Skeletal muscle tissue (tissue), 4 donors: ENCODE data around the gene EPB41L2. TPM values are rescaled to one million over a fixed set of nuclear protein-coding genes. Genes with fewer than 3 reads are reported as not detected.

Experiments
- H3K27ac ChIP-seq: one replicate; pipeline ENCODE4 v1.7.0; 2013; ENCODE audit warnings: mild to moderate bottlenecking, low read depth, low read length, inconsistent platforms
- H3K27me3 ChIP-seq, 3 donors: one replicate each; pipeline ENCODE4 v1.7.0; 2013; ENCODE audit warnings: low read length in 3 of 3; ENCODE audit not compliant: control insufficient read depth in 3 of 3, insufficient read depth in 3 of 3
- H3K36me3 ChIP-seq, 3 donors: one replicate each; pipeline ENCODE4 v1.7.0; 2013; ENCODE audit warnings: low read length in 3 of 3; ENCODE audit not compliant: control insufficient read depth in 3 of 3, insufficient read depth in 3 of 3
- H3K4me1 ChIP-seq, 3 donors: one replicate each; pipeline ENCODE4 v1.7.0; 2013; ENCODE audit warnings: low read length in 3 of 3, mild to moderate bottlenecking in 3 of 3; ENCODE audit not compliant: control insufficient read depth in 3 of 3, insufficient read depth in 3 of 3
- H3K4me3 ChIP-seq, 3 donors: one replicate each; pipeline ENCODE4 v1.7.0; 2013; ENCODE audit warnings: low read length in 3 of 3
- H3K9ac ChIP-seq, 3 donors: one replicate each; pipeline ENCODE4 v1.7.0; 2013; ENCODE audit warnings: low read length in 3 of 3, mild to moderate bottlenecking in 3 of 3, moderate library complexity in 2 of 3, low read depth in 1 of 3
- H3K9me3 ChIP-seq, 3 donors: one replicate each; pipeline ENCODE4 v1.7.0; 2013; ENCODE audit warnings: low read length in 3 of 3; ENCODE audit not compliant: control insufficient read depth in 3 of 3
- total RNA-seq: library from RNA; depleted of rRNA; stranded (reverse); fragments of >200 nt; gene quantifications from one replicate; pipeline ENCODE4 v1.2.3, GENCODE V29; 2014
- donor health status: Osteomylitis.

Gene EPB41L2
- total RNA-seq, 1 donor from 2014 or later: 187 TPM

GRCh38 chr6:130982941-130983456, 80.0 kb downstream of the EPB41L2 start:
- no peak overlapping the region for H3K9ac ChIP-seq
- no peaks in the 10 kb centered on the region for H3K27me3 ChIP-seq
- H3K4me3 ChIP-seq: no peak overlapping the region
- H3K4me1 ChIP-seq: peaks cover 0 to 2% (median 0%) of the 10 kb centered on the region in 3 donors
- H3K36me3 ChIP-seq: no peaks in the 10 kb centered on the region
- H3K27ac ChIP-seq: no peak overlapping the region
- no peaks in the 10 kb centered on the region for H3K9me3 ChIP-seq

- Histone ChIP-seq H3K4me1 (peaks cover 0 to 2% (median 0%) of the 10 kb centered on the region in 3 donors), H3K27me3 (no peaks in the 10 kb centered on the region), H3K9ac (no peak overlapping the region), H3K9me3 (no peaks in the 10 kb centered on the region), H3K36me3 (no peaks in the 10 kb centered on the region), H3K4me3 (no peak overlapping the region), H3K27ac (no peak overlapping the region)
These were observed 80.9 kb downstream of the EPB41L2 start for GRCh38 chr6:130982135-130982534.

- Histone ChIP-seq H3K36me3 (no peaks in the 10 kb centered on the region), H3K9ac (no peak overlapping the region), H3K27ac (no peak overlapping the region), H3K4me3 (no peak overlapping the region), H3K27me3 (no peaks in the 10 kb centered on the region), H3K9me3 (no peaks in the 10 kb centered on the region), H3K4me1 (peaks cover 0 to 2% (median 0%) of the 10 kb centered on the region in 3 donors)
These were observed 81.6 kb downstream of the EPB41L2 start for GRCh38 chr6:130981409-130981808.

GRCh38 chr6:130980310-130981032, 82.6 kb downstream of the EPB41L2 start:
- no peaks in the 10 kb centered on the region for H3K9me3 ChIP-seq
- H3K27ac ChIP-seq: no peak overlapping the region
- peaks cover 0 to 2% (median 0%) of the 10 kb centered on the region in 3 donors for H3K4me1 ChIP-seq

GRCh38 chr6:130978660-130979396, 84.2 kb downstream of the EPB41L2 start:
- no peaks in the 10 kb centered on the region for H3K36me3 ChIP-seq
- no peaks in the 10 kb centered on the region for H3K27me3 ChIP-seq
- H3K4me3 ChIP-seq: no peak overlapping the region
- H3K27ac ChIP-seq: no peak overlapping the region
- H3K9me3 ChIP-seq: no peaks in the 10 kb centered on the region
- no peak overlapping the region for H3K9ac ChIP-seq
- H3K4me1 ChIP-seq: peaks cover 0 to 2% (median 0%) of the 10 kb centered on the region in 3 donors

More at GRCh38 chr6:130980310-130981032, 82.6 kb downstream of the EPB41L2 start:
- no peaks in the 10 kb centered on the region for H3K27me3 ChIP-seq
- no peak overlapping the region for H3K9ac ChIP-seq
- no peak overlapping the region for H3K4me3 ChIP-seq
- H3K36me3 ChIP-seq: no peaks in the 10 kb centered on the region

- H3K9me3 ChIP-seq: no peaks in the 10 kb centered on the region
- H3K36me3 ChIP-seq: no peaks in the 10 kb centered on the region
- no peaks in the 10 kb centered on the region for H3K27me3 ChIP-seq
- no peak overlapping the region for H3K27ac ChIP-seq
- H3K4me3 ChIP-seq: no peak overlapping the region
- no peak overlapping the region for H3K9ac ChIP-seq
- peaks cover 0 to 2% (median 0%) of the 10 kb centered on the region in 3 donors for H3K4me1 ChIP-seq
These were observed 84.9 kb downstream of the EPB41L2 start for GRCh38 chr6:130978180-130978579.

- no peaks in the 10 kb centered on the region for H3K9me3 ChIP-seq
- H3K4me3 ChIP-seq: no peak overlapping the region
- H3K9ac ChIP-seq: no peak overlapping the region
- H3K27me3 ChIP-seq: no peaks in the 10 kb centered on the region
- H3K4me1 ChIP-seq: peaks cover 0 to 4% (median 0%) of the 10 kb centered on the region in 3 donors
- H3K27ac ChIP-seq: no peak overlapping the region
- H3K36me3 ChIP-seq: no peaks in the 10 kb centered on the region
These were observed 87.7 kb downstream of the EPB41L2 start for GRCh38 chr6:130975325-130975724.

GRCh38 chr6:130973521-130974277, 89.3 kb downstream of the EPB41L2 start:
- Histone ChIP-seq H3K27ac (no peak overlapping the region), H3K9ac (no peak overlapping the region), H3K9me3 (no peaks in the 10 kb centered on the region), H3K36me3 (no peaks in the 10 kb centered on the region), H3K27me3 (no peaks in the 10 kb centered on the region), H3K4me1 (peaks cover 0 to 4% (median 0%) of the 10 kb centered on the region in 3 donors), H3K4me3 (no peak overlapping the region)

GRCh38 chr6:130971504-130971903, 91.5 kb downstream of the EPB41L2 start:
- no peak overlapping the region for H3K4me3 ChIP-seq
- no peak overlapping the region for H3K9ac ChIP-seq
- no peaks in the 10 kb centered on the region for H3K36me3 ChIP-seq
- peaks cover 4 to 12% (median 4%) of the 10 kb centered on the region in 3 donors for H3K4me1 ChIP-seq
- no peak overlapping the region for H3K27ac ChIP-seq
- H3K27me3 ChIP-seq: no peaks in the 10 kb centered on the region
- no peaks in the 10 kb centered on the region for H3K9me3 ChIP-seq
